T-helper 9 cell (primary cell): ENCODE data around the gene MAP7D1.
"Not testable (repeated sequence)": the region's sequence is repeated elsewhere in the genome, so short reads cannot be mapped to it uniquely, and the experiment has no call there.

Experiments
- DNase-seq: peaks from one replicate; pipeline ENCODE4 v3.0.0-alpha.2; 2020

Gene MAP7D1

GRCh38 chr1:36172017-36172747, 16.2 kb downstream of the MAP7D1 start:
- DNase-seq = no peak

GRCh38 chr1:36172983-36173382, 17.0 kb downstream of the MAP7D1 start:
- DNase-seq = no peak

DNA sequence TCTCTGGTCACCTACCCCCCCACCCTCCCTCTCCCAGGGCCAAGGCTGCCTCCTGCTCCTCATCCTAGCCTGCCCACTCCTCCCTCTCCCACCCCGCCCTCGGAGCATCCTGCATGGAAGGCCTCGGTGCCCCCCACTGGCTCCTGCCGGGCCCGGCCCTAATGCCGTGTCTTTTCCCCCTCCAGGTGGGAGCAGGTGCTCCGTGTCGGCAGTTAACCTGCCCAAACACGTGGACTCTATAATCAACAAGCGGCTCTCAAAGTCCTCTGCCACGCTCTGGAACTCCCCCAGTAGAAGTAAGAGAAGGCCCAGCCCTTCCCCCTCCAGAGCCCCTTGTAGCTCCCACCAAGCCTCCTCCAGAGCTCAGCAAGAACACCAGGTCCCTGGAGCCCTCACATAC, 18.8 kb downstream of the MAP7D1 start:
- DNase-seq = no peak

DNA sequence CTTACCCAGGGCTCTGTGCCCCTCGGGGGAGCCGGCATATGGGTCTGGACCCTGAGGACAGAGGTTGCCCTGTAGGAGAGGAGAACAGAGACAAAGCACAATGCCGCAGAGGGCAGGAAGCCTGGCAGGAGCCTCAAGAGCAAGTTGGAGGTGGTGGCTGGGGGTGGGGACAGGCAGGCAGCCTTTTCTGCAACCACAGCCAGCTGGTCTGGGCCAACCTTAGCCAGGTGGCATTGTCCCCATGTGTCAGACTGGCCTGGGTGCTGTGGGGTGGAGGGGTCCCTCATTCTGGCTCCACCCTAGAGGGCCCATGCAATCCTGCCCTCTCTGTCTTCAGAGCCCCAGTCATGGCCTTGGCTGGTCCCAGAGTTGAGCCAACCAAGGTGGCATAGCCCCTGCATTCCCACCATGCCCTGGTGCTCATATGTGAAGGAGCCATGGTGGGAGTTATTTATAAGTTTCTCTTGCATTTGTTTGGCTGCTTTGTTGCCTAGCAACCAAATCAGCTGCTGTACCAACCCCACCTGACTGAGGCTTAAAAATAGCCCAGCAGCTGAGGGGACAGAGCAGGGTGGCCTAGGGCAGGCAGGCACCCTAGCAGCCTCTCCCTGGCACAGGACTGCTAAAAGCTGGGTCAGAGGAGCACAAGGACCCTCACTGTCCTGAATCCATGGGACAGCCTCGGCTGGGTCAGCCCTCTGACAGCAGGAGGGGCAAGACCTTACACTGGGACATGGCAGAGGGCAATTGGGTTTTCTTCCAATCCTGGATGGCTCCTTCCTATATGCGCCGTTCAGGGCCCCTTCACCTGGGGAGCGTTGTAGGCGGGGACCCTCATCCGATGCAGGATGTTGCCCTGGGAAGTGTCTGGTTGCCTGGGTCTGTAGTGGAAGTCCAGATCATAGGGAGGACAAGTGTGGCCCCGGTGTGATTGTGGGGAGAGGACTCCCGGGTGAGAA, 19.5 kb downstream of the MAP7D1 start:
- DNase-seq = no peak

- no peak for DNase-seq
Observed at GRCh38 chr1:36176106-36176949, 20.4 kb downstream of the MAP7D1 start.

- DNase-seq = no peak
Observed at GRCh38 chr1:36177589-36178431, 21.9 kb downstream of the MAP7D1 start.

DNA sequence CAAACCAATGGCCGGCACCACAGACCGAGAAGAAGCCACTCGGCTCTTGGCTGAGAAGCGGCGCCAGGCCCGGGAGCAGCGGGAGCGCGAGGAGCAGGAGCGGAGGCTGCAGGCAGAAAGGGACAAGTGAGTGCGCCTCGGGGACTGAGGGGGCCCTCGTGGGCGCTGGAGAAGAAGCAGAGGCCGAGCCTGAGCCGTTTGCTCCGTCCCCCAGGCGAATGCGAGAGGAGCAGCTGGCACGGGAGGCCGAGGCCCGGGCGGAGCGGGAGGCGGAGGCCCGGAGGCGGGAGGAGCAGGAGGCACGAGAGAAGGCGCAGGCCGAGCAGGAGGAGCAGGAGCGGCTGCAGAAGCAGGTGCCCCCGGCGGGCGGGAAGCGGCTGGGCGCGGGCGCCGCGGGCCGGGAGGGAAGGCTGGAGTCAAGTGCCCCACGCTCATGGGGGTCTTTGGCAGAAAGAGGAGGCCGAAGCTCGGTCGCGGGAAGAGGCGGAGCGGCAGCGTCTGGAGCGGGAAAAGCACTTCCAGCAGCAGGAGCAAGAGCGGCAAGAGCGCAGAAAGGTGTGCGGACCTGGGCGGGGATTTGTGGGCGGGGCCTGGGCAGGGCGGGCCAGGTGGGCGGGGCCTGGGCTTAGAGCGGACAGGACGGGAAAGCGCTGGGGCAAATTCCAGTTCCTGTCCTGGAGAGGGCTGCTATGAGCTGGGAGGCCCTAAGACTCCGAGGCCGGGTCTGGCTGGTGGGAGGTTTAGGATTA, 22.7 kb downstream of the MAP7D1 start:
- DNase-seq = no peak

DNA sequence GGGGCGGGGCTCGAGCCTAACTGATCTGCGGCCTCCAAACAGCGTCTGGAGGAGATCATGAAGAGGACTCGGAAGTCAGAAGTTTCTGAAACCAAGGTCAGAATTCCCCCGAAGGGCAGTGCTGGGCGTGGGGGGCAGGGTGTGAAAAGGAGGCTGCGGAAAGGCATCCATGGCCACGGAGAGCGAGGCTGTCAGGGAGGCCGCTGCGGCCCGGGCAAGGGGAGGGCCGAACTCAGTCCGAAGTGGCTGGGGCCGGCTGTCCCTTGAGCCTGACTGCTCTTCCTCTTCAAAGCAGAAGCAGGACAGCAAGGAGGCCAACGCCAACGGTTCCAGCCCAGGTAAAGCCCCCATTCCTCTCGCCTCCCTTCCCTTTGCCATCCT, 23.2 kb downstream of the MAP7D1 start:
- DNase-seq = no peak

- DNase-seq = no peak
Observed at GRCh38 chr1:36182734-36183133, 26.8 kb downstream of the MAP7D1 start.

- DNase-seq = no peak
Observed at GRCh38 chr1:36183309-36183856, 27.4 kb downstream of the MAP7D1 start.

DNA sequence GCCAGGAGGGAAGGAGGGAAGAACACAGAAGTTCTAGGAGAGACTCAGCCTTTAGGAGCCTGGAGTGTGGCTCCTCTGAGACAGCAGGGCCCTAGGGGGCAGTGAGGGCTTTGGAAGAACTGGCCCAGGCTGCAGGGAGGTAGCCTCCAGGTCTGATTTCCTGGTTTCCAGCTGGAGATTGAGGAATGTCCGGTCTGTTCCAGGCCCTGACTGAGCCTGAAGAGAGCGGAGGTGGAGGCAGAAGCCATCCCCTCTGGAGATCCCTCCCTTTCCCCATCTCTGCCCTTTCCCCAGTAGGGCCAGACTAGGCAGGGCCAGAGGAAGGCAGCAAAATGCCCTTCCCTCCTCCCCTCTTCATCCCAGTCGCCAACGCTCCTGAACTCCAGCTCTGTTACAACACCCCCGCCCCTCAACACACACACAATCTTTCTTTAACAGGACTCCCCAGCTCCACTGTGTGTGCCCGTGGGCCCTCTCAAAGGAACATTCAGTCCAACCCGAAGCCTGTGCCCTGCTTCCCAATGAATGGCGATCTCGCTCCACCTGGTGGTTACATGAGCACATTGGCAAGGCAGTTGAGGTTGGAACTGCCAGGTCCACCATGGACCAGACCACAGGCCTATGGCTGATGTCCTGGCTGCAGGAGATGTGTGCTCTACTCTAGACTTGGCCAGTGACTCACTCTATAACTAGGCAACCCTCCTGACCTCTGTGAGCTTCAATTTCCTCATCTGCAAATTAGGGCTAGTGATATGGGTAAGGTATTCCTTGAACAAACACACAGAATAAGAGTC, 32.0 kb downstream of the MAP7D1 start:
- peak; percentile 68 for DNase-seq

DNA sequence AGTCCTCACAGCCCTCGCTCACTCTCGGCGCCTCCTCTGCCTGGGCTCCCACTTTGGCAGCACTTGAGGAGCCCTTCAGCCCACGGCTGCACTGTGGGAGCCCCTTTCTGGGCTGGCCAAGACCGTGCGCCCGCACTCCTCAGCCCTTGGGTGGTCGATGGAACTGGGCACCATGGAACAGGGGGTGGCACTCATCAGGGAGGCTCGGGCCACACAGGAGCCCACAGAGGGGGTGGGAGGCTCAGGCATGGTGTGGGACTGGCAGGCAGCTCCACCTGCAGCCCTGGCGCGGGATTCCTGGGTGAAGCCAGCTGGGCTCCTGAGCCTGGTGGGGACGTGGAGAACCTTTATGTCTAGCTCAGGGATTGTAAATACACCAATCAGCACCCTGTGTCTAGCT, 40.8 kb downstream of the MAP7D1 start:
- DNase-seq = not testable (repeated sequence)

DNA sequence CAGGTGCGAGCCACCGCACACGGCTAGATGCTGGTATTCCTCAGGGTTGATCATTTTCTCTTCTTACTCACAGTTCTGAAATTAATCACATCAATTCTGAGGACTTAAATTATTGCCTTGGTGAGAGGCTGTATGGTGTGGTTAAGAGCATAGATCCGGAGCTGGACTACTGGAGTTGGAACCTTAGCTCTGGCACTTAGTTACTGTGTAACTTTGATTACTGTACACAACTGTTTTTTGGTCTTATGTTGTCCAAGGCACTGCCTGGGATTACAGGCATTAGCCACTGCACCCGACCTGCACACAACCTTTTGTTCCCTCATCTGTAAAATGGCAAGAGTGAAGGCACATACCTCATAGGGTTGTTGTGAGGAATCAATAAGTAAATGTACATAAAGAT, 42.7 kb downstream of the MAP7D1 start:
- no peak for DNase-seq

DNA sequence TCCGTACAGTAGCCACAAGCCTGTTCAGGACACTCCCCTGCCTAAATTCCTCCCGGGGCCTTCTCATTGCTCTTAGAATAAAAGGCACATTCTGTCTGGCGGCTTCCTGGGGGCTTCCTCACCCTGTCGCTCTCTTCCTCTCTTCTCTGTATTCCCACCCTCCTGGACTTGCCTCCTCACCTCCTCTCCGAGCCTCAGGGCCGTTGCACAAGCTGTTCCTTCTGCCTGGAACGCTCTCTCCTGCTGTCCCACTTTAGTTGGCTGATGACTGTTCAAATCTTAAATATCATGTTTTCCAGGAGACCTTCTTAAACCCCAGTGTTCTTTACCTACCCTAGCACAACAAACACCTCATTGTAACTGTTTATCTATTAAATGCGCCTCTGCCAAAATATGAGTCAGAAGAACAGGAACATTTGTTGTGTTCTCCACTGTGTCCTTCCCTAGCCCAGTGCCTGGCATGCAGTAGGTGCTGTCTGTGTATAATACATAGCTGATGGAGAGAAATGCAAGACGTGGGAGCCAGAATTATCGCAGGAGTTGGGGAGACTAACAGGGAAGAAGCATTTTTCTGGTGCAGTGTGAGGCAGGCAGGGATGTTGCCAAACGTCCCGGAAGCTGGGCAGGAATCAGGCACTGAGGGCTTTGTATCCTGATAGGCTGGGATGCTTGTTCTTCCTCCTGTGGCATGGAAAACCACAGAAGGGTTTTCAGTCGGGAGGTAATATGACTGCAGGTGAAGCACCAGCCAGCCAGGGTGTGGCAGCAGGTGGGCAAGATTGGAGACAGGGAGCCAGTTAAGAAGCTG, 44.2 kb downstream of the MAP7D1 start:
- no peak for DNase-seq

DNA sequence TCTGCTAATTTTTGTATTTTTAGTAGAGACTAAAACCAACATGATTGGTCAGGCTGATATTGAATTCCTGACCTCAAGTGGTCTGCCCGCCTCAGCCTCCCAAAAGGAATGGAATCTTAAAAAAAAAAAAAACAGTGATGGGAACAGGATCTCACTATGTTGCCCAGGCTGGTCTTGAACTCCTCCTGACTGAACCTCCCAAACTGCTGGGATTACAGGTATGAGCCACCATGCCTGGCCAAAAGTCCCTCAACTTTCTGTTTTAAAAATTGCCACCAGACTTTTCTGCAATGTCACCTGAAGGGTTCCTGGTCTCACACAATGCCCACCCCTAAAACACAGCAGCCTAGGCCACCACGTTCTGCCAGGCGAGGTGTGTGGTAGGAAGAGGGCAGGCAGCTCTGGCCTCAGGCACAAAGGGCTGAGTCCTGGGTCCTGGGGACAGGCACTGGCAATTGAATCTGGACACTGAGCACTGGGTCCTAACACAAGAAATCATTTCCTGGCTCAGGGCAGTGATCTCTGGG, 47.1 kb downstream of the MAP7D1 start:
- DNase-seq = no peak

- no peak for DNase-seq
Observed at GRCh38 chr1:36203554-36204346, 47.8 kb downstream of the MAP7D1 start.

GRCh38 chr1:36204347-36204909, 48.5 kb downstream of the MAP7D1 start:
- no peak for DNase-seq
